Measurements from ENCODE around the gene CNDP1.

DNA sequence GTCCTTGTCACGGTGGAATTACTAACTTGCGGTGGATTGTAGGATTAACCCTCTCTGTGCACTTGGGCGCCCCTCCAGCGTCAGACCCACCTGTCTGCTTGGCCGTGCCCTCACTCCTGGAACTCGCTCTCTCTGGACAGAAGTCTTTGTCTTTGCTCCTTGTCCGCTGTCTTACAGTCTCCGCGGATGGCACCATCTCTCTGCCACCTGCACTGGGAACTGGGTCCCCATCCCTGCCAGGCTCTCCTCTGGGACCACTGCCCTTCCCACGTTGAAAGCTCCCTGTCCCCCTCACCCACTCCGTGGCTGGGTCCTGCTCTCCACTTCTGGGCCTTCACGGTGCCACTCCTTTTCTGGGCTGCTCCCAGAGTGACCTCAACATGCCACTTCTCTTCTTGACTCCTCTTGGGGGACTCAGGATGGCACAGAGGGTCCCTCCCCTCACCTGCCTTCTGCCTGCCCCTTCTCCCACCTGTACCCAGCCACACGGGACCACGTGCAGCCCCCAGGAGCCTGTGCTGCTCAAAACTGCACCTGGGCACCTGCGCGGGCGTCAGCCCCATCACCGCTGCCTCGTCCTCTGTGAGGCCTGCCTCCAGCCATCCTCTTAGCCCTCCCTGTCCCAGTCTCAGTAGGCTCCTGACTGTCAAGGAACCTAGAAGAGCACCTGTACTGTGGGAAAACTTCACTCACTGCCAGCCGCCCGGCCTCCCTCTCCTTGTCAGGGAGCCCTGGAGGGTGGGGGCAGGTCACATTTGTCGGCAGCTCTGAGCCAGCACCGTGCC lies 27.0 kb upstream of the CNDP1 start:
- TF ChIP-seq, protein P1, sequence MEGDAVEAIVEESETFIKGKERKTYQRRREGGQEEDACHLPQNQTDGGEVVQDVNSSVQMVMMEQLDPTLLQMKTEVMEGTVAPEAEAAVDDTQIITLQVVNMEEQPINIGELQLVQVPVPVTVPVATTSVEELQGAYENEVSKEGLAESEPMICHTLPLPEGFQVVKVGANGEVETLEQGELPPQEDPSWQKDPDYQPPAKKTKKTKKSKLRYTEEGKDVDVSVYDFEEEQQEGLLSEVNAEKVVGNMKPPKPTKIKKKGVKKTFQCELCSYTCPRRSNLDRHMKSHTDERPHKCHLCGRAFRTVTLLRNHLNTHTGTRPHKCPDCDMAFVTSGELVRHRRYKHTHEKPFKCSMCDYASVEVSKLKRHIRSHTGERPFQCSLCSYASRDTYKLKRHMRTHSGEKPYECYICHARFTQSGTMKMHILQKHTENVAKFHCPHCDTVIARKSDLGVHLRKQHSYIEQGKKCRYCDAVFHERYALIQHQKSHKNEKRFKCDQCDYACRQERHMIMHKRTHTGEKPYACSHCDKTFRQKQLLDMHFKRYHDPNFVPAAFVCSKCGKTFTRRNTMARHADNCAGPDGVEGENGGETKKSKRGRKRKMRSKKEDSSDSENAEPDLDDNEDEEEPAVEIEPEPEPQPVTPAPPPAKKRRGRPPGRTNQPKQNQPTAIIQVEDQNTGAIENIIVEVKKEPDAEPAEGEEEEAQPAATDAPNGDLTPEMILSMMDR (IDR thresholded peaks at IDR 0.05; ENCODE audit: low read depth, low read length, missing input control) = no peak
- TF ChIP-seq EGR1 (IDR thresholded peaks at IDR 0.05; ENCODE audit: low read depth in 2 of 2) (no peak), SP1 (IDR thresholded peaks at IDR 0.05) (no peak), MAX (IDR thresholded peaks at IDR 0.05) (no peak)
